Stimulated activated CD8-positive, alpha-beta memory T cell treated with anti-CD3 and anti-CD28 coated beads, Interleukin-4, amount 100 ng/mL, for 4 hours (primary cell): ENCODE results near the gene ABCG4.
"Not testable (repeated sequence)": the region's sequence is repeated elsewhere in the genome, so short reads cannot be mapped to it uniquely, and the experiment has no call there.

ENCODE experiments used
- DNase-seq, 2 donors: peaks; one replicate each; pipeline ENCODE4 v3.0.0-alpha.2; 2020; ENCODE audit warnings: low read depth in 2 of 2, low spot score in 1 of 2

Gene ABCG4

DNA sequence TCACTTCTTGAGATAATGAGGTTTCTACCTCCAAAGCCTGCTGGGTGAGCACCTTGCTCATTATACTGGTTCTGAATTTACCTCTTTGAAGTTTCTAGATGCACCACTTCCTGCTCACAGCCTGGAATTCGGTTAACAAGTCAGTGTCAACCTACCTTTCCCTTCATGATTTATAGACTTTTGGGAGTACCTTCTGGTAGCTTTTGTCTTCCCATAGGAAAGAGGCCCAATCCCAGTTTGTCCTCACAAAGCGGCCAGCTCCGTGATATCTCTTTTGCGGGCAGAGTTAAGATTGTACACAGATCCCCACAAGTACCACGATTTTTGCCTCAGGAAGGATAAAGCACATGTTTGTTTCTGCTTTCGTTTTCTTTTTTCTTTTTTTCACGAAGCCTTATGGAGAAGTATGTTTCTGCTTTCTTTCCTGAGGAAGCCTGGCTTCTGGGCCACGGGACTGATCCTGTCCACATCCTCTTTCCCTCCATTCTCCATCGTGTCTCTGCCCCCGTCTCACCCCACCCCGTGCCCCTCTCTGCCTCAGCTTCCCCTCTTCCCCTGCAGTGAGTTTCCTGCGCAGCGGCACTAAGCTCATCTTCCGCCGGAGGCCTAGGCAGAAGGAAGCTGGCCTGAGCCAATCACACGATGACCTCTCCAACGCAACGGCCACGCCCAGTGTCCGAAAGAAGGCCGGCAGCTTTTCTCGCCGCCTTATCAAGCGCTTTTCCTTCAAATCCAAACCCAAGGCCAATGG is 33.2 kb upstream of the ABCG4 start:
- no peak for DNase-seq

GRCh38 chr11:119116235-119116594 is 32.6 kb upstream of the ABCG4 start:
- no peak for DNase-seq

DNA sequence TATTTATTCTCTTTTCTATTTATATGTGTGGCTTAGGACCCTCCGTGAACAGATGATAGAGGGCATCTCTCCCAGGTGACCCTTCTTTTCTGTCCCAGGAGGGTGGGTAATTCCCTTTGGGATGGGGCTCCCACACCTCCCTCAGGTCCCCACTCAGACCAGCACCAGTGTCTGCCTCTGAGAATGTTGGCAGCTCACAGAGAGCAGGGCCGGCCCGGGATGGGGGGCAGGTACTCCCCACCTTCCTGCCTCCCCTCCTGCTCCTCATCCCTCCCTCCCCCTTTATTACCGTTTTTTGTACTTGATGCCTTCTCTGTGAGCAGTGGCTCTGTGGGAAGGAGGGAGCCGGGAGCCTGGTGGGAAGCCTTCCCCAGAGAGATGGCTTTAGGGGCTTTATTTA is 32.3 kb upstream of the ABCG4 start:
- no peak for DNase-seq

DNA sequence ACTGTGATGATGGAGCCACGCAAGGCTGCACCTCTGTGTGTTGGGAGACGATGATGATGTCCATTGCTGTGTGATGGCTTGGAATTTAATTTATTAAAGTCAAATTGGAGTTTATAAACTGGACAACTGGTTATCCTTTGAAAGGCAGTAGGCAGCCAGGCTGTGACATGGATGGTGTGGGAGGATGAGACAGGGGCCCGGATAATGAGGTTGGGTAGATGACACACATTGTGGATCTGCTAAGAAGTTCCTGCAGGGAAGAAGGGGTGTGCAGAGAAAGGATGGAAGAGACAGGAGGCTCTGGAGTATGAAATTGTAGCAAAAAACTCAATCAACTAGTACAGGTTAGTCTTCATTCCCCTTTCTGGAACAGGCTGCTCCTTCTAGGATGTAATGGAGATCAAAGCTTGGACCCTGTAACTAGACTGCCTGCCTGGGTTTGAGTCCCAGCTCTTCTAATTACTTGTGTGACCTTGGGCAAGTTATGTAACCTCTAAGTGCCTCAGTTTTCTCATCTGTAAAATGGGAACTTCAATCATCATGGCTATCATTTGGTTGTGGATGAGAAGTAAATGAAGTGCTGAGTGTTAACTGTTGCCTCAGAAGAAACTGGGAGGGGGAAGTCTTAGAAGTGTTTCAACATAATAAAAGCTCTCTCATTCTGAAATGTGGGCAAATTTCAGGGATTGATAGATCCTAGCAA is 31.7 kb upstream of the ABCG4 start:
- no peak for DNase-seq

GRCh38 chr11:119118227-119118626 is 30.6 kb upstream of the ABCG4 start:
- DNase-seq = no peak

- no peak for DNase-seq
Observed at GRCh38 chr11:119118946-119119345, 29.9 kb upstream of the ABCG4 start.

- DNase-seq = no peak
Observed at GRCh38 chr11:119120639-119121007, 28.2 kb upstream of the ABCG4 start.

DNA sequence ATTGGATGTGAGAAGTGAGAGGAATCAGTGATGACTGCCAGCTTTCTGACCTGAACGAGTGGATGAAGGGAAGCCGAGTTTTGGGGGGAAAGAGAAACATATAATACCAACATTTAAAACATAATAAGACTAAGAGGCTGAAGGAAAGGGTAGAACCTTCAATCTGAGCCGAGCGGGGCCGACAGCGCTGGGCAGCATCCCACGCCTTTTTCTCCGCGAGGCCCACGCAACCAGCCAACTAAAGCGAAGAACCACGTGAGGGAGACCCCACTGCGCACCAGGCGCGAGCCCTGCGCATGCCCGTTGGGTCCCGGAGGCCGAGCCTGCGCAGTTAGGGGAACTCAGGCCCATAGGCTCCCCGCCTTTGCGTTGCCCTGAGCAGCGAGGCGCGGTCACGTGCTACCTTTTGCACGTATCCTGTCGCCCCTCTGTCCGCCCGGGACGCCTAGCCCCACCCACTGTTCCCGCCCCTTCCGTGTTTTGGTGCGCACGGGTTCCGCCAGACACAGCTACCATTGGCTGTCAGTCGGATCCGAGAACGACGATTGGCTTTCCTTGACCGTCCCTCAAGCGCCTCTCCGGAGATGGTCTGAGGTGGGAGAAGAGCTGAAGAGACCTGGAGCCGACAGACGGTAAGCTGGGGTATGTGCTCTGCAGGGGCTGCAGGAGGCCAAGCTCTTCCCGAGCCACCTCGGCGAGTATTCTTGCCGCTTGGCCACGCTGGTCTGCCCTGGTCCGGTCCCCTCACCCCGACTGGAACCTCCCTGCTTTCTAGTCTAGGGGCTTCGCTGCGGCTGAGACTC is 27.6 kb upstream of the ABCG4 start, which contains the start of gene HINFP:
Gene HINFP (plus strand): TSS at position 573 of the 803 bp plus-strand sequence. CDS start 5,365 bp downstream, outside the sequence.
- DNase-seq = peak; percentile 100

DNA sequence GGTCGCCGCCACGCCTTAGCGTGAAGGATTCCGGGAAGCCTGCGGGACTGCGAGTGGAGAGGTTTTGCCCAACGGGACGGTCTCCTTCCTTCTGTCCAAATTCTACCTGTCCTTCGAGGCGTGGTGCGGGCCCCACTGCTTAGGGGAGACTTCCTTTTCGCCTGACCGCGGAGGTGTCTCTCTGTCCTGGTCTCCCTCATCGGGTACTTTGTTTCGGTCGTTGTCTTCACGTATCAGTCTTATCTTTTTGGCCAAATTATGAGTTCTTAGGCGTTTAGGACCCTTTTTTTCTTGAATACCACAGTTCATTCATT is 27.1 kb upstream of the ABCG4 start:
- DNase-seq = no peak

- DNase-seq = no peak
Observed at GRCh38 chr11:119125821-119126220, 23.0 kb upstream of the ABCG4 start.

GRCh38 chr11:119126675-119127268 is 22.1 kb upstream of the ABCG4 start:
- no peak for DNase-seq

DNA sequence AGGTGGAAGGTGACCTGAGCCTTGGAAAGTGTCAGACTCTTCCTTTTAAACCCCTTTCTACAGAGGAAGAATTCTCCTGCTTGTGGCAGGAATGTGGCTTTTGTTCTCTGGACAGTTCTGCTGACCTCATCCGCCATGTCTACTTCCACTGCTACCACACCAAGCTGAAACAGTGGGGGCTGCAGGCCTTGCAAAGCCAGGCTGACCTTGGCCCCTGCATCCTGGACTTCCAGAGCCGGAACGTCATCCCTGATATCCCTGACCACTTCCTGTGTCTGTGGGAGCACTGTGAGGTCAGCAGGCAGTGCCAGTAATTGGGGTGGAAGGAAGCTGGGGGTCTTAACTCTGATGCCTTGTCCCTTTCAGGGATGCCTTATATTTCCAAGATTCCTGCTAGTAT is 18.2 kb upstream of the ABCG4 start:
- no peak for DNase-seq

- no peak for DNase-seq
Observed at GRCh38 chr11:119134389-119134978, 14.4 kb upstream of the ABCG4 start.

- not testable (repeated sequence) for DNase-seq
Observed at GRCh38 chr11:119139276-119139675, 9.6 kb upstream of the ABCG4 start.

- DNase-seq = no peak
Observed at GRCh38 chr11:119144825-119145486, 3.9 kb upstream of the ABCG4 start.

- no peak for DNase-seq
Observed at GRCh38 chr11:119145551-119145950, 3.3 kb upstream of the ABCG4 start.

- no peak for DNase-seq
Observed at GRCh38 chr11:119147604-119148333, 1.1 kb upstream of the ABCG4 start.

- no peak for DNase-seq
Observed at GRCh38 chr11:119148720-119149017, 183 bp upstream of the ABCG4 start.

GRCh38 chr11:119149786-119150275 is 979 bp downstream of the ABCG4 start:
- DNase-seq = no peak

DNA sequence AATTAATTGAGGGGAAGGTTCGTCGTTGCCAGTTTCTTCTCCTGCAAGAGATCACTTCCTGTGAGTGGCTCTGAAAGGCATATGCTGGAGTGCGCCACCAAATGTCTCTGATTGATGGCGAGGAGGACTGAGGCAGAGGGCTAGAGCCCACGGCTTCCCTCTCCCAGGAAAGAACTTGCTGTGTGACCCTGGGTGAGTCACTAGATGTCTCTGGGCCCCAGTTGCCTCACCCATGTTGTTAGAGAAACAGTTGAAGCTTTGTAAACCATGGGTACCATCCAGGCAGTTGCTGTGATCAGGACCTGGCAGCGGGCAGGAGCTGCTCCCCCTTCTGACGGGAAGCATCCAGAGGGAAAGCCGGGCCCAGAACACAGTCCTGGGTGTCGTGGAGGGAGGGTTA is 3.2 kb downstream of the ABCG4 start:
- no peak for DNase-seq
